CD4-positive, alpha-beta memory T cell (primary cell): ENCODE data around the gene SSBP4. TPM values are rescaled to one million over a fixed set of nuclear protein-coding genes. Genes with fewer than 3 reads are reported as not detected.
"Not testable (repeated sequence)": the region's sequence is repeated elsewhere in the genome, so short reads cannot be mapped to it uniquely, and the experiment has no call there.

Source experiments
- CTCF ChIA-PET: fragments of 350-600 bp; sonication (Branson Sonifier 250); formaldehyde crosslinking; loops from one replicate; lab custom pipeline; 2021; ENCODE audit warnings: inconsistent platforms; ENCODE audit not compliant: partially characterized antibody; lab: Charles Lee
- POLR2A ChIA-PET: fragments of 350-600 bp; sonication (Branson Sonifier 250); formaldehyde crosslinking; loops from one replicate; lab custom pipeline; 2021; ENCODE audit not compliant: partially characterized antibody; lab: Charles Lee
- DNase-seq, 5 donors: peaks; one replicate each; pipeline versions ENCODE4 v3.0.0 to v3.0.0-alpha.2; 2020 to 2022; ENCODE audit warnings: mixed read lengths in 1 of 5
- H3K27ac ChIP-seq: one replicate; pipeline ENCODE4 v1.7.0; 2013; ENCODE audit warnings: low read depth, low read length
- H3K27me3 ChIP-seq: 2 replicates; pipeline ENCODE4 v1.7.0; 2013; ENCODE audit warnings: mild to moderate bottlenecking, low read length, moderate library complexity; ENCODE audit not compliant: insufficient read depth
- H3K36me3 ChIP-seq: 2 replicates; pipeline ENCODE4 v1.7.0; 2013; ENCODE audit warnings: mild to moderate bottlenecking, low read length, moderate library complexity; ENCODE audit not compliant: insufficient read depth
- H3K4me1 ChIP-seq: 2 replicates; pipeline ENCODE4 v1.7.0; 2013; ENCODE audit warnings: mild to moderate bottlenecking, low read length, moderate library complexity; ENCODE audit not compliant: insufficient read depth
- H3K4me3 ChIP-seq, 2 donors: one replicate each; pipeline ENCODE4 v1.7.0; 2013; ENCODE audit warnings: low read length in 2 of 2, mild to moderate bottlenecking in 1 of 2
- H3K9me3 ChIP-seq, 2 donors: one replicate each; pipeline ENCODE4 v1.7.0; 2013; ENCODE audit warnings: low read length in 2 of 2, control low read depth in 1 of 2; ENCODE audit not compliant: control insufficient read depth in 1 of 2
- H3K27ac Mint-ChIP-seq, 7 donors: one replicate each; pipeline ENCODE4 v1.8.0; 2020 to 2021; ENCODE audit warnings: mixed read lengths in 7 of 7, mild to moderate bottlenecking in 6 of 7, inconsistent platforms in 3 of 7, moderate library complexity in 3 of 7
- H3K27me3 Mint-ChIP-seq, 2 donors: one replicate each; pipeline ENCODE4 v1.8.0; 2020 to 2021; ENCODE audit warnings: mixed read lengths in 2 of 2
- H3K36me3 Mint-ChIP-seq, 2 donors: one replicate each; pipeline ENCODE4 v1.8.0; 2020 to 2021; ENCODE audit warnings: mixed read lengths in 2 of 2, inconsistent platforms in 1 of 2, mild to moderate bottlenecking in 1 of 2
- H3K4me1 Mint-ChIP-seq, 4 donors: one replicate each; pipeline ENCODE4 v1.8.0; 2020 to 2021; ENCODE audit warnings: mixed read lengths in 4 of 4, mild to moderate bottlenecking in 1 of 4
- H3K4me3 Mint-ChIP-seq, 8 donors: one replicate each; pipeline ENCODE4 v1.8.0; 2020 to 2021; ENCODE audit warnings: mixed read lengths in 8 of 8, mild to moderate bottlenecking in 7 of 8, moderate library complexity in 6 of 8, inconsistent platforms in 3 of 8
- H3K9me3 Mint-ChIP-seq, 8 donors: one replicate each; pipeline ENCODE4 v1.8.0; 2020 to 2021; ENCODE audit warnings: mixed read lengths in 8 of 8, mild to moderate bottlenecking in 5 of 8, inconsistent platforms in 3 of 8, moderate library complexity in 1 of 8
- intact Hi-C: fragments of 100-400 bp; cut with micrococcal nuclease; formaldehyde crosslinking; loops from one replicate; pipeline ENCODE4 v1.15.1; 2023
- polyA plus RNA-seq, 2 donors: library from polyadenylated mRNA; unstranded; fragments of 300-500 nt; fragmentation: Illumina TruSeq; gene quantifications; one replicate each; pipeline ENCODE4 v1.2.3, GENCODE V29; 2021
- total RNA-seq, 2 experiments: library from RNA; stranded (reverse); gene quantifications; one replicate each; pipeline ENCODE4 v1.2.3, GENCODE V29; 2021

The SSBP4 gene
- total and polyA plus RNA-seq, 4 experiments from 2014 or later, result 71.3 to 108 (median 77.4) TPM

DNA sequence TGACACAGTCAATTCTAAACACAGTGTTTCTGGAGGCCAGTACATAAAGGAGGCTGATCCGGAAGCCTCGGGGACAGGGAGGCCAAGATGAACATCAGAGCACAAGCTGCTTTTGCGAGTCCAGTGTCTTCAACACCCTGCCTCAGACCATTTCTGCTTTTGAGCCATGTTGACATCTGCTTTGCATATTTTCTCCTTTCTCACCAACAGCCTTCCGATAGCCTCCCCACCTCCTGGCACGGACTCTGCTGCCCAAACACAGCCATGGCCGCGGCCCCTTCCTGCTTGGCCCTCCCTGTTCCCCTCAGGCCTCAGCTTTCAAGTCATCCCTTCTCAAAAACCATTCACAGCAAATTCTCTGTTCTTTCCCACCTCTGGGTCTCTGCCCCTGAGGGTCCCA is 25.4 kb upstream of the SSBP4 start:
- Mint-ChIP-seq H3K9me3 (no peaks in the 10 kb centered on the region), H3K27ac (no peak overlapping the region), H3K27me3 (peaks cover 8 to 14% of the 10 kb centered on the region in 2 donors), H3K4me3 (no peak overlapping the region), H3K36me3 (no peaks in the 10 kb centered on the region), H3K4me1 (no peaks in the 10 kb centered on the region)
- intact Hi-C loops, result no loop called here
- H3K4me3 ChIP-seq, result no peak overlapping the region
- CTCF ChIA-PET, result interaction anchor here (0.9 to 1.6 kb wide), 3 partner anchors 28 to 115 kb away, joined by 3 to 4 read pairs (median 4); no protein-coding TSS in a partner anchor
- H3K4me1 ChIP-seq, result peaks cover 8% of the 10 kb centered on the region
- no peak overlapping the region for H3K27ac ChIP-seq
- peaks cover 8% of the 10 kb centered on the region for H3K27me3 ChIP-seq
- no peaks in the 10 kb centered on the region for H3K36me3 ChIP-seq
- DNase-seq, result no peak
- POLR2A ChIA-PET, result no interaction called here
- H3K9me3 ChIP-seq, result no peaks in the 10 kb centered on the region

DNA sequence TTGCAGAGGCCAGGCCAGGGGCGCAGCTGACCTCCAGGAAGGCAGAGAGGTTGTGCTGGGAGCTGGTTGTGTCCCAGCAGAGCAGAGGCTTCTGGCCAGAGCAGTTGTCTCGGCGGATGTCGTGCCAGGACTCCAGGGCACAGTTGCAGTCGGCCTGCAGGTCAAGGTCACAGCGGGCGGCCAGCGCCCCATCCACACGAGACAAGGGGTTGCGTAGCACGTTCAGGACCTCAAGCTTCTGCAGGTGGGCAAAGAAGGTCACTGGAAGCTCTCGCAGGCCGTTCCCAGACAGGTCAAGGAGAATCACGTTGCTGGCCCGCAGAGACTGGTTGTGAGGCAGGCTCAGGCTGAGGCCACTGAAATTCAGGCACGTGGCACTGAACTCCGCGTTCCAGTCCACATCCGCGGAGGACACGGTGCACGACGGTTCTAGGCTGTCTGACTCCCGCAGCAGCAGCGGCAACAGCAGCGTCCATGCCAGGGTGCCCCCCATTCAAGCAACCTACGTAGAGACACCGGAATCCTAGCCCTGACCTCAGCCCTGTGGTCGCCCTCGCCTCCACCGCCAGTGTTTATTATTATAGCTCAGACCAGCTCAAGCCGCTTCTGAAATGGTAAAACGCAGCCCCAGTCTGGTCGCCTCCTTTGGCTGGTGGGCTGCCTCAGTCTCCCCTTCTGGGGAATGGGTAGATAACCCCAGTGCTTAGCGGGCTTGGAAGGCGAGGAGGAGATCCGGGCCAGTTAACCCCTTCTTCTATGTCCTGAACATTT is 22.5 kb upstream of the SSBP4 start:
- Mint-ChIP-seq H3K27me3 (peaks cover 8 to 14% of the 10 kb centered on the region in 2 donors), H3K27ac (no peak overlapping the region), H3K4me3 (peak overlapping the region in 1 of 8 donors; percentile 5), H3K4me1 (no peaks in the 10 kb centered on the region), H3K9me3 (no peaks in the 10 kb centered on the region), H3K36me3 (no peaks in the 10 kb centered on the region)
- Histone ChIP-seq H3K4me1 (peaks cover 8% of the 10 kb centered on the region), H3K27ac (no peak overlapping the region), H3K9me3 (no peaks in the 10 kb centered on the region), H3K27me3 (peaks cover 8% of the 10 kb centered on the region), H3K36me3 (no peaks in the 10 kb centered on the region), H3K4me3 (no peak overlapping the region)
- no peak for DNase-seq
- ChIA-PET POLR2A (no interaction called here), CTCF (interaction anchor here (1.2 to 1.6 kb wide), 2 partner anchors 9 to 117 kb away, joined by 4 to 8 read pairs; no protein-coding TSS in a partner anchor)
- intact Hi-C loops, result no loop called here

DNA sequence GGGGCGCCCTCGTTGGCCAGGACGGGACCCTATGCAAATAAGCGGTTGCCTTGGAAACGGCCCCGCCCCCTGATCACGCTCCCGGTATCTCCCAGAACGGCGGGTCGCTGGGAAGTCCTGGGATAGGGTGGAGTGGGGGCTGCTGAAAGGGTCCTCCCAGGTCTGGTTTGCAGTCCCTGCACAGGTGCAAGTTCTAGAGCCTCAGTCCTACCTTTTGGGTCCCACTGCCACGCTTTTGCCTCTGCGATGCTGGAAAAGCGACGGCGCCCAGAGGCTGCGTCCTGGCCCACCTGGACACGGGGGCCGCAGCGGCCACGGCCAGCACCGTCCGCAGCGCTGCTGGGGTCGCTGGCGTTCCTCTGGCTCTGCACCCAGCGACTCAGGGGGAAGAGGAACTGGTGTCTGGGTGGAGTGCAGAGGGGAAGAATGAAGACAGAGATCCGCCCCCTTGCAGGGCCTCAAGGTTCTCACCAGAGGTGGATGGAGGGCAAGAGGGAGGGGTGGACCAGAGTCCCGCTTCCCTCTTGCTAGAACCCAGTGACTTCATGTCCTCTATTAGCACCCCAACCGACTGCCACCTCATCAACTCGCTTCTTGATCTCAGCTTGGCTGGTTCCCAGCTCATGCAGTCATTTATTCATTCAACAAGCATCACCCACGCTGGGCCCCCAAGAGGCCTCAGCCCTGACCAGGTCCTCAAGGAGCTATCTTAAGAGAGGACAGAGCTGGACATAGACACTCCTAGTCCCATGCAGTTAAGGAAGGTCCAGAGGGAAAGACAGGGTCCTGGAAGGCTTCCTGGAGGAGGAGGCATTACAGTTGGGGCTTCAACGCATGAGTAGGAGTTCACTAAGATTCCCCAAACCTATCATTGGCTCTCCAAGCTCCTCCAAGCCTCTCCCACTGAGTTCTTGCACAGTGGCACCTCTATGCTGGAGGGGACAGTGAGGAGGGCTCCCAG is 21.7 kb upstream of the SSBP4 start, which contains the start of gene LRRC25:
Gene LRRC25, minus strand, starts transcription at position 381 of the 961 bp plus-strand sequence. CDS start 659 bp downstream, outside the sequence.
- H3K9me3 ChIP-seq, result no peaks in the 10 kb centered on the region
- peaks cover 8% of the 10 kb centered on the region for H3K4me1 ChIP-seq
- Mint-ChIP-seq H3K4me1 (no peaks in the 10 kb centered on the region), H3K4me3 (peak within 1 kb of the TSS in 2 of 8 donors; percentile 5 to 20), H3K36me3 (no peaks in the 10 kb centered on the region), H3K9me3 (no peaks in the 10 kb centered on the region), H3K27me3 (peaks cover 8 to 14% of the 10 kb centered on the region in 2 donors), H3K27ac (no peak within 1 kb of the TSS)
- H3K27ac ChIP-seq, result no peak within 1 kb of the TSS
- ChIA-PET POLR2A (no interaction called here), CTCF (interaction anchor here (0.9 to 1.6 kb wide), 3 partner anchors 9 to 12 kb away, joined by 3 to 8 read pairs (median 8); no protein-coding TSS in a partner anchor)
- no peak for DNase-seq
- intact Hi-C loops, result no loop called here
- no peaks in the 10 kb centered on the region for H3K36me3 ChIP-seq
- peaks cover 8% of the 10 kb centered on the region for H3K27me3 ChIP-seq
- H3K4me3 ChIP-seq, result no peak within 1 kb of the TSS

DNA sequence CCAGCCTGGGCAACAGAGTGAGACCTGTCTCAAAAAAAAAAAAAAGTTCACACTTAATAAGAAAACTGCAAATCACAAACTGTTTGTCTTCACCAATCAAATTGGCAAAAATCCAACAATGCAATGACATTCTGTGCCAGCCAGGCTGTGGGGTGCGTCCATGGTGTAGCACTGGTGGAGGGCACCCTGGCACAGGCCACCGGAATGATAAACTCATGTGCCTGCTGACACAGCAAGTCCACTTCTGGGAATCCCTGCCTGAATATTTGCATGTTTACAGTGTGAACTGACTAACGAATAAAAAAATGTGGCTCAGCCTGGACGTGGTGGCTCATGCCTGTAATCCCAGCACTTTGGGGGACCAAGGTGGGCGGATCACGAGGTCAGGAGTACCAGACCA is 20.2 kb upstream of the SSBP4 start:
- H3K9me3 ChIP-seq, result no peaks in the 10 kb centered on the region
- H3K4me3 ChIP-seq, result no peak overlapping the region
- H3K27me3 ChIP-seq, result peaks cover 8% of the 10 kb centered on the region
- Mint-ChIP-seq H3K27ac (no peak overlapping the region), H3K36me3 (no peaks in the 10 kb centered on the region), H3K27me3 (peaks cover 6 to 10% of the 10 kb centered on the region in 2 donors), H3K4me1 (no peaks in the 10 kb centered on the region), H3K4me3 (no peak overlapping the region), H3K9me3 (no peaks in the 10 kb centered on the region)
- intact Hi-C loops, result no loop called here
- H3K27ac ChIP-seq, result no peak overlapping the region
- DNase-seq, result no peak
- no peaks in the 10 kb centered on the region for H3K36me3 ChIP-seq
- ChIA-PET CTCF (interaction anchor here (3.6 kb wide), 1 partner anchor 10 kb away, joined by 19 read pairs; no protein-coding TSS in a partner anchor), POLR2A (no interaction called here)
- peaks cover 8% of the 10 kb centered on the region for H3K4me1 ChIP-seq

DNA sequence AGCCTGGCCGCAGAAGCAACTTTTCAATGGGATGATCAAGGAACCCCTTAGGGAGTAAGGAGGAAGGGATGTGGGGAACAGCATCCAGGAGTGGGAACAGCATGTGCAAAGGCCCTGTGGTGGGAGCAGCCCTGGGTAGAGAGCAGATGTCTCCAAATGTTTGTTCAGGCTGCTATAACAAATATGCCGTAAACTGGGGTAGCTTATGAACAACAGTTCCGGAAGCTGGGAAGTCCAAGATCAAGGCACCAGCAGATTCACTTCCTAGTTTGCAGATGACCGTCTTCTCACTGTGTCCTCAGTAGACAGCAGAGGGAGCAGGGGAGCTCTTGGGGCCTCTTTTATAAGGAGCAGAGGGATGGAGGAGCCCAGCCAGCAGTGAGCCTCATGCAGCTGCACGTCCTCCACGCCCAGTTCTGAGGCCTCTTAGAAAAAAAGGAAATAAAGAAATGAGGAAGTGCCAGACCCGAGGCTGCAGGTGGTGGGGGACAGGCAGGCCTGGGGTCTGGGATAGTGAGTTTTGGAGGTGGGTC is 17.6 kb upstream of the SSBP4 start:
- intact Hi-C loops, result no loop called here
- H3K27me3 ChIP-seq, result peaks cover 4% of the 10 kb centered on the region
- no peak overlapping the region for H3K4me3 Mint-ChIP-seq
- no peak overlapping the region for H3K27ac Mint-ChIP-seq
- H3K4me3 ChIP-seq, result no peak overlapping the region
- H3K36me3 Mint-ChIP-seq, result no peaks in the 10 kb centered on the region
- POLR2A ChIA-PET, result no interaction called here
- H3K4me1 Mint-ChIP-seq, result no peaks in the 10 kb centered on the region
- no peak overlapping the region for H3K27ac ChIP-seq
- CTCF ChIA-PET, result interaction anchor here (0.8 to 3.6 kb wide), 3 partner anchors 10 to 16 kb away, joined by 3 to 19 read pairs (median 5); partner anchors contain the start of gene GDF15
- no peaks in the 10 kb centered on the region for H3K9me3 Mint-ChIP-seq
- H3K9me3 ChIP-seq, result no peaks in the 10 kb centered on the region
- H3K27me3 Mint-ChIP-seq, result peaks cover 3 to 6% of the 10 kb centered on the region in 2 donors
- H3K4me1 ChIP-seq, result peaks cover 8% of the 10 kb centered on the region
- no peaks in the 10 kb centered on the region for H3K36me3 ChIP-seq
- DNase-seq, result no peak

DNA sequence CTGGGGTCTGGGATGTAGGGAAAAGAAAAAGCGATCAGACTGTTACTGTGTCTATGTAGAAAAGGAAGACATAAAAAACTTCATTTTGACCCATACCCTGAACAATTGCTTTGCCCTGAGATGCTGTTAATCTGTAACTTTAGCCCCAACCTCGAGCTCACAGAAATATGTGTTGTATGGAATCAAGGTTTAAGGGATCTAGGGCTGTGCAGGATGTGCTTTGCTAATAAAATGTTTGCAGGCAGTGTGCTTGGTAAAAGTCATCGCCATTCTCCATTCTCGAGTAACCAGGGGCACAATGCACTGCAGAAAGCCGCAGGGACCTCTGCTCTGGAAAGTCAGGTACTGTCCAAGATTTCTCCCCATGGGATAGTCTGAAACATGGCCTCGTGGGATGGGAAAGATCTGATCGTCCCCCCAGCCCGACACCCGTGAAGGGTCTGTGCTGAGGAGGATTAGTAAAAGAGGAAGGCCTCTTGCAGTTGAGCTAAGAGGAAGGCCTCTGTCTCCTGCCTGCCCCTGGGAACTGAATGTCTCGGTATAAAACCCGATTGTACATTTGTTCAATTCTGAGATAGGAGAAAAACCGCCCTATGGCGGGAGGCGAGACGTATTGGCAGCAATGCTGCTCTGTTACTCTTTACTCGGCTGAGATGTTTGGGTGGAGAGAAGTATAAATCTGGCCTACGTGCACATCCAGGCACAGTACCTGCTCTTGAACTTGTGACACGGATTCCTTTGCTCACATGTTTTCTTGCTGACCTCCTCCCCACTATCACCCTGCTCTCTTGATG is 16.5 kb upstream of the SSBP4 start:
- POLR2A ChIA-PET, H3K4me1 ChIP-seq, H3K36me3 Mint-ChIP-seq, H3K27me3 Mint-ChIP-seq, H3K4me3 Mint-ChIP-seq, H3K9me3 ChIP-seq, H3K9me3 Mint-ChIP-seq, DNase-seq, H3K27ac ChIP-seq, H3K36me3 ChIP-seq, H3K27me3 ChIP-seq, intact Hi-C loops, H3K4me1 Mint-ChIP-seq, H3K4me3 ChIP-seq: not testable (repeated sequence)
- CTCF ChIA-PET, result interaction anchor here (1.6 to 3.6 kb wide), 2 partner anchors 9 to 14 kb away, joined by 5 to 19 read pairs; no protein-coding TSS in a partner anchor
- peak overlapping the region in 1 of 7 donors; percentile 57 for H3K27ac Mint-ChIP-seq
